ENCODE data around the gene MTA3.
"Not testable (repeated sequence)": the region's sequence is repeated elsewhere in the genome, so short reads cannot be mapped to it uniquely, and the experiment has no call there.

MTA3 gene

GRCh38 chr2:42675815-42676214 lies 107.4 kb downstream of the MTA3 start:
- DNase-seq: no peak

- DNase-seq: no peak
Observed at GRCh38 chr2:42685303-42685702, 116.9 kb downstream of the MTA3 start.

- no peak for DNase-seq
Observed at GRCh38 chr2:42693013-42693615, 124.7 kb downstream of the MTA3 start.

GRCh38 chr2:42693688-42694479 lies 125.5 kb downstream of the MTA3 start:
- no peak for DNase-seq

GRCh38 chr2:42696987-42697386 lies 128.6 kb downstream of the MTA3 start:
- DNase-seq: no peak

GRCh38 chr2:42698940-42699339 lies 130.5 kb downstream of the MTA3 start:
- DNase-seq: no peak

- DNase-seq: no peak
Observed at GRCh38 chr2:42706836-42707235, 138.4 kb downstream of the MTA3 start.

- no peak for DNase-seq
Observed at GRCh38 chr2:42708179-42708578, 139.7 kb downstream of the MTA3 start.

GRCh38 chr2:42711896-42712295 lies 143.5 kb downstream of the MTA3 start:
- no peak for DNase-seq

GRCh38 chr2:42712934-42713333 lies 144.5 kb downstream of the MTA3 start:
- DNase-seq: no peak

- DNase-seq: no peak
Observed at GRCh38 chr2:42713920-42714319, 145.5 kb downstream of the MTA3 start.

GRCh38 chr2:42714686-42715085 lies 146.3 kb downstream of the MTA3 start:
- DNase-seq: no peak

GRCh38 chr2:42721898-42722297 lies 153.5 kb downstream of the MTA3 start:
- DNase-seq: no peak

GRCh38 chr2:42722320-42723190 lies 154.1 kb downstream of the MTA3 start:
- peak; percentile 80 for DNase-seq

- DNase-seq: no peak
Observed at GRCh38 chr2:42723465-42723864, 155.0 kb downstream of the MTA3 start.

- DNase-seq: no peak
Observed at GRCh38 chr2:42724886-42725285, 156.5 kb downstream of the MTA3 start.

GRCh38 chr2:42725657-42726056 lies 157.2 kb downstream of the MTA3 start:
- no peak for DNase-seq

- DNase-seq: no peak
Observed at GRCh38 chr2:42726680-42727079, 158.2 kb downstream of the MTA3 start.

GRCh38 chr2:42731316-42731715 lies 162.9 kb downstream of the MTA3 start:
- DNase-seq: not testable (repeated sequence)

GRCh38 chr2:42733852-42734251 lies 165.4 kb downstream of the MTA3 start:
- no peak for DNase-seq

GRCh38 chr2:42736598-42737322 lies 168.3 kb downstream of the MTA3 start:
- DNase-seq: no peak

- DNase-seq: no peak
Observed at GRCh38 chr2:42741140-42741539, 172.7 kb downstream of the MTA3 start.

Data from DMS79 treated with DMSO at 0.1 percent for 48 hours (cell line).